B cell (primary cell): ENCODE results near the gene SPHK2. TPM values are rescaled to one million over a fixed set of nuclear protein-coding genes. Genes with fewer than 3 reads are reported as not detected.

Experiments used
- ATAC-seq: fragments of 200-7000 bp; cut with Tn5 transposase; one replicate; pipeline ENCODE4 v1.10.0; 2021; ENCODE audit warnings: low read depth, mild to moderate bottlenecking, moderate number of reproducible peaks, moderate library complexity
- CTCF ChIA-PET: fragments of 350-600 bp; sonication (Branson Sonifier 250); formaldehyde crosslinking; loops from one replicate; lab custom pipeline; 2021; ENCODE audit warnings: antibody characterized with exemption, inconsistent platforms; lab: Charles Lee
- POLR2A ChIA-PET: fragments of 350-600 bp; sonication (Branson Sonifier 250); formaldehyde crosslinking; loops from one replicate; lab custom pipeline; 2021; ENCODE audit warnings: antibody characterized with exemption; lab: Charles Lee
- DNase-seq: peaks from one replicate; pipeline ENCODE4 v3.0.0; 2013
- H2AFZ ChIP-seq: 2 replicates; pipeline ENCODE4 v1.6.1; 2012; ENCODE audit warnings: mild to moderate bottlenecking, low read depth, low read length; ENCODE audit not compliant: insufficient read depth, poor library complexity, severe bottlenecking
- H3K27ac ChIP-seq, 2 donors: 1 replicate in 1 of 2; 2 replicates in 1 of 2; pipeline ENCODE4 v1.5.1; 2012 to 2013; ENCODE audit warnings: low read length in 2 of 2, mild to moderate bottlenecking in 2 of 2, moderate library complexity in 1 of 2
- H3K27me3 ChIP-seq, 4 experiments: fragments of 200-600 bp in 1 of 4; sonication (generic) in 1 of 4; replicated peaks in 1 of 4; 1 replicate in 2 of 4; 2 replicates in 2 of 4; pipeline versions ENCODE4 v1.6.1 to v1.7.0; 2013 to 2016; ENCODE audit warnings: low read length in 3 of 4, mild to moderate bottlenecking in 2 of 4, mixed read lengths in 1 of 4, moderate library complexity in 1 of 4; ENCODE audit not compliant: insufficient read depth in 4 of 4, control insufficient read depth in 3 of 4; ENCODE audit errors: control extremely low read depth in 1 of 4
- H3K36me3 ChIP-seq, 2 experiments: replicated peaks in 1 of 2; 1 replicate in 1 of 2; 2 replicates in 1 of 2; pipeline versions ENCODE4 v1.6.1 to v1.7.1; 2013; ENCODE audit warnings: low read length in 1 of 2; ENCODE audit not compliant: insufficient read depth in 2 of 2, control insufficient read depth in 1 of 2; ENCODE audit errors: control extremely low read depth in 1 of 2, extremely low read depth in 1 of 2
- H3K4me1 ChIP-seq, 2 donors: fragments of 200-600 bp in 1 of 2; sonication (generic) in 1 of 2; 1 replicate in 1 of 2; 2 replicates in 1 of 2; pipeline versions ENCODE4 v1.5.1 to v1.6.1; 2013 to 2017; ENCODE audit warnings: low read length in 2 of 2; ENCODE audit not compliant: control insufficient read depth in 2 of 2, insufficient read depth in 2 of 2
- H3K4me2 ChIP-seq: replicated peaks from 2 replicates; pipeline ENCODE3; 2012; ENCODE audit warnings: mild to moderate bottlenecking, low read depth, low read length; ENCODE audit not compliant: poor library complexity, severe bottlenecking
- H3K4me3 ChIP-seq, 5 experiments: fragments of 200-600 bp in 1 of 5; sonication (generic) in 1 of 5; 1 replicate in 3 of 5; 2 replicates in 2 of 5; pipeline versions ENCODE4 v1.5.1 to v1.7.0; 2011 to 2016; ENCODE audit warnings: low read length in 4 of 5, mild to moderate bottlenecking in 4 of 5, low read depth in 2 of 5, control low read depth in 1 of 5, moderate library complexity in 1 of 5; ENCODE audit not compliant: insufficient read depth in 1 of 5; ENCODE audit errors: control extremely low read depth in 1 of 5, extremely low read depth in 1 of 5
- H3K79me2 ChIP-seq: fragments of 200-600 bp; sonication (generic); one replicate; pipeline ENCODE4 v1.6.0; 2016; ENCODE audit warnings: low read length; ENCODE audit not compliant: control insufficient read depth, insufficient read depth
- H3K9ac ChIP-seq: fragments of 200-600 bp; sonication (generic); 2 replicates; pipeline ENCODE4 v1.6.1; 2017; ENCODE audit warnings: mild to moderate bottlenecking, low read length, moderate library complexity
- H3K9me3 ChIP-seq, 3 donors: one replicate each; pipeline versions ENCODE4 v1.6.1 to v1.7.1; 2013; ENCODE audit warnings: low read length in 2 of 3; ENCODE audit not compliant: control insufficient read depth in 2 of 3, insufficient read depth in 1 of 3; ENCODE audit errors: control extremely low read depth in 1 of 3
- H4K20me1 ChIP-seq: 2 replicates; pipeline ENCODE4 v1.6.0; 2012; ENCODE audit warnings: mild to moderate bottlenecking, low read length; ENCODE audit not compliant: insufficient read depth, control insufficient read depth, poor library complexity, severe bottlenecking
- H3K27ac Mint-ChIP-seq: one replicate; pipeline ENCODE4 v1.8.0; 2021; ENCODE audit warnings: mixed read lengths
- H3K27me3 Mint-ChIP-seq: one replicate; pipeline ENCODE4 v1.8.0; 2021; ENCODE audit warnings: mixed read lengths
- H3K4me1 Mint-ChIP-seq: one replicate; pipeline ENCODE4 v1.8.0; 2021; ENCODE audit warnings: mixed read lengths
- H3K4me3 Mint-ChIP-seq: one replicate; pipeline ENCODE4 v1.8.0; 2021; ENCODE audit warnings: mixed read lengths
- H3K9me3 Mint-ChIP-seq: one replicate; pipeline ENCODE4 v1.8.0; 2022; ENCODE audit warnings: mixed read lengths; ENCODE audit not compliant: insufficient read depth
- EZH2 ChIP-seq: IDR thresholded peaks from 2 replicates; pipeline ENCODE4 v1.6.1; 2012; ENCODE audit warnings: borderline replicate concordance, low read depth, mild to moderate bottlenecking, moderate library complexity, low read length; ENCODE audit not compliant: insufficient read depth, poor library complexity, severe bottlenecking
- WGBS: methylation state at CpG from one replicate; pipeline ENCODE4 v1.1.5; 2013; ENCODE audit warnings: missing lambda C conversion rate; ENCODE audit not compliant: insufficient coverage; 5-methylcytosine and 5-hydroxymethylcytosine counted together
- intact Hi-C: fragments of 100-400 bp; cut with micrococcal nuclease; formaldehyde crosslinking; loops from one replicate; pipeline ENCODE4 v1.10.0; 2022
- polyA plus RNA-seq: library from polyadenylated mRNA; depleted of rRNA; stranded (reverse); fragments of >200 nt; gene quantifications from 2 replicates; pipeline ENCODE4 v1.2.3, GENCODE V29; 2012
- total RNA-seq, 2 donors: library from RNA; stranded (reverse); fragments of 120-200 nt in 1 of 2; gene quantifications; 1 replicate in 1 of 2; 2 replicates in 1 of 2; pipeline versions ENCODE4 v1.2.3 to v1.2.4, GENCODE V29; 2013 to 2022
- TF ChIP-seq, protein P1 (sequence below): fragments of 200-600 bp; IDR thresholded peaks from one replicate; pipeline ENCODE4 v1.8.0; 2022; ENCODE audit warnings: antibody characterized with exemption, mild to moderate bottlenecking

The SPHK2 gene
- total and polyA plus RNA-seq, 2 donors (not counting 1 experiment from before 2014, with no cell fraction given) = 17.0 to 47.3 TPM

DNA sequence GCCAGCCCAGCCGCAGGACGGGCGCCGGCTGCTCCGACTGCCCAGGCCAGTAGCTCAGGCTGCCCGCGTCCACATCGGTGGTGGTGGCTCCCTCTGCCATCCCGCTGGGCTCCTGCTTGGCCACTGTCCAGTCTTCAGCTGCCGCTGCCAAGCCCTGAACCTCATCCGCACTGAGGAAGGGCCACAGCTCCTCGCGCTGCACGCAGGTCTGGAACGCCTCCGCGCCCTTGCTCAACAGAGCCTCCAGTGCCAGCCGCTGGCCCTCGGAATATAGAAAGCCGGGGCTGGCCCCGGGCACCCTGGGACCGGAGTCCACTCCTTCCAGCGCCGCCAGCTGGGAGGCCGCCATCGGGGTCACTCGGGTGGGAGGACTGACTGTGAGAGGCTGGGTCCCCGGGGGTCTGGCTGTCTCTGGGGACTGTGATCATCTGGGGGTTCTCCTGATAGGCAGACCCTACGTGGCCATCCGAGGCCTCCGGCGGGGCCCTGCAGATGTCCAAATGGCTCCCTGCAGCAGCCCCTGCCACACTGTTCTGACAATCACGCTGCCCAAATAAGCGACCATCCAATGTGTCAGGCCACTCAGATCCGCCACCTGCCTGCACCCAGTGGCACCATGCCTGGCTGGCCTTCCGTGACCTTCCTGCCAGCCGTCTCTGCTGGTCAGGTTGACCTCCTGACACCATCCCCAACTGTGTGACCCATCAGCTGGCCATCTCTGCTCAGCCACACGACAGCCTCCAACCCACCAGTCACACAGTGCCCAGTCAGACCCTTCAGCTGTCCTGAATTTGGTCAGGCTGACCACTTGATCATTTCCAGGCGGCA lies 6.1 kb upstream of the SPHK2 start:
- CTCF ChIA-PET = interaction anchor here (0.5 to 1.2 kb wide), 2 partner anchors 124 to 645 kb away, joined by 3 to 4 read pairs; no protein-coding TSS in a partner anchor

More for the DNA sequence above, 6.1 kb upstream of the SPHK2 start:
- Mint-ChIP-seq H3K27ac (no peak overlapping the region), H3K9me3 (no peaks in the 10 kb centered on the region), H3K4me1 (peaks cover 28% of the 10 kb centered on the region), H3K4me3 (no peak overlapping the region), H3K27me3 (no peaks in the 10 kb centered on the region)
- Histone ChIP-seq H2AFZ (no peak overlapping the region), H3K9me3 (no peaks in the 10 kb centered on the region), H3K27me3 (no peaks in the 10 kb centered on the region), H3K36me3 (peaks cover 0 to 35% of the 10 kb centered on the region in 2 experiments), H3K9ac (no peak overlapping the region), H3K4me3 (no peak overlapping the region), H3K4me2 (no peak overlapping the region), H4K20me1 (peaks cover 37% of the 10 kb centered on the region), H3K27ac (no peak overlapping the region), H3K4me1 (peaks cover 10 to 26% of the 10 kb centered on the region in 2 donors), H3K79me2 (peaks cover 10% of the 10 kb centered on the region)
- TF ChIP-seq, protein P1, sequence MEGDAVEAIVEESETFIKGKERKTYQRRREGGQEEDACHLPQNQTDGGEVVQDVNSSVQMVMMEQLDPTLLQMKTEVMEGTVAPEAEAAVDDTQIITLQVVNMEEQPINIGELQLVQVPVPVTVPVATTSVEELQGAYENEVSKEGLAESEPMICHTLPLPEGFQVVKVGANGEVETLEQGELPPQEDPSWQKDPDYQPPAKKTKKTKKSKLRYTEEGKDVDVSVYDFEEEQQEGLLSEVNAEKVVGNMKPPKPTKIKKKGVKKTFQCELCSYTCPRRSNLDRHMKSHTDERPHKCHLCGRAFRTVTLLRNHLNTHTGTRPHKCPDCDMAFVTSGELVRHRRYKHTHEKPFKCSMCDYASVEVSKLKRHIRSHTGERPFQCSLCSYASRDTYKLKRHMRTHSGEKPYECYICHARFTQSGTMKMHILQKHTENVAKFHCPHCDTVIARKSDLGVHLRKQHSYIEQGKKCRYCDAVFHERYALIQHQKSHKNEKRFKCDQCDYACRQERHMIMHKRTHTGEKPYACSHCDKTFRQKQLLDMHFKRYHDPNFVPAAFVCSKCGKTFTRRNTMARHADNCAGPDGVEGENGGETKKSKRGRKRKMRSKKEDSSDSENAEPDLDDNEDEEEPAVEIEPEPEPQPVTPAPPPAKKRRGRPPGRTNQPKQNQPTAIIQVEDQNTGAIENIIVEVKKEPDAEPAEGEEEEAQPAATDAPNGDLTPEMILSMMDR = no peak
- no peak for TF ChIP-seq EZH2
- intact Hi-C loops = no loop called here
- 87% methylated on average over 39 of the region's 39 CpGs for WGBS
- POLR2A ChIA-PET = interaction anchor here (0.8 kb wide), 1 partner anchor 29 kb away, joined by 3 read pairs; no protein-coding TSS in a partner anchor
- peak; percentile 34 for DNase-seq
- no peak for ATAC-seq
